Hepatocyte (in vitro differentiated cells): Measurements from ENCODE around the gene CYTH2. TPM values are rescaled to one million over a fixed set of nuclear protein-coding genes. Genes with fewer than 3 reads are reported as not detected.
A peak's percentile ranks its signal among the peaks of the same experiment; 100 is the strongest.

Experiments
- DNase-seq: peaks from one replicate; pipeline ENCODE4 v3.0.0-alpha.2; 2016; ENCODE audit warnings: low spot score
- H2AFZ ChIP-seq: fragments of 200-600 bp; sonication (generic); 2 replicates; pipeline ENCODE4 v1.6.0; 2016; ENCODE audit warnings: antibody characterized with exemption, mild to moderate bottlenecking
- H3K27ac ChIP-seq: fragments of 200-600 bp; sonication (generic); 2 replicates; pipeline ENCODE4 v1.5.1; 2016; ENCODE audit warnings: mild to moderate bottlenecking
- H3K27me3 ChIP-seq: fragments of 200-600 bp; sonication (generic); 2 replicates; pipeline ENCODE4 v1.6.1; 2016
- H3K36me3 ChIP-seq: fragments of 200-600 bp; sonication (generic); replicated peaks from 2 replicates; pipeline ENCODE4 v1.5.1; 2016; ENCODE audit warnings: low read depth; ENCODE audit not compliant: insufficient read depth
- H3K4me1 ChIP-seq: fragments of 200-600 bp; sonication (generic); 2 replicates; pipeline ENCODE4 v1.5.1; 2016; ENCODE audit warnings: mild to moderate bottlenecking, moderate library complexity; ENCODE audit not compliant: insufficient read depth
- H3K4me2 ChIP-seq: fragments of 200-600 bp; sonication (generic); 2 replicates; pipeline ENCODE4 v1.6.0; 2016
- H3K4me3 ChIP-seq: fragments of 200-600 bp; sonication (generic); 2 replicates; pipeline ENCODE4 v1.5.1; 2016; ENCODE audit warnings: mild to moderate bottlenecking
- H3K79me2 ChIP-seq: fragments of 200-600 bp; sonication (generic); 2 replicates; pipeline ENCODE4 v1.6.0; 2017; ENCODE audit warnings: mild to moderate bottlenecking
- H3K9me2 ChIP-seq: fragments of 200-600 bp; sonication (generic); replicated peaks from 2 replicates; pipeline ENCODE4 v1.6.0; 2017; ENCODE audit warnings: mild to moderate bottlenecking; ENCODE audit not compliant: insufficient read depth
- H3K9me3 ChIP-seq: fragments of 200-600 bp; sonication (generic); 2 replicates; pipeline ENCODE4 v1.5.1; 2016; ENCODE audit warnings: low read depth, mild to moderate bottlenecking
- H4K20me1 ChIP-seq: fragments of 200-600 bp; sonication (generic); 2 replicates; pipeline ENCODE4 v1.6.0; 2016; ENCODE audit warnings: mild to moderate bottlenecking; ENCODE audit not compliant: insufficient read depth, poor library complexity, severe bottlenecking
- EZH2 ChIP-seq: fragments of 200-600 bp; sonication (generic); IDR thresholded peaks from 2 replicates; pipeline ENCODE4 v1.6.1; 2016; ENCODE audit warnings: antibody characterized with exemption, mild to moderate bottlenecking, borderline replicate concordance
- EZH2phosphoT487 ChIP-seq: fragments of 200-600 bp; sonication (generic); IDR thresholded peaks from one replicate; pipeline ENCODE4 v1.6.1; 2018; ENCODE audit warnings: antibody characterized with exemption, mild to moderate bottlenecking, low read depth, moderate library complexity; ENCODE audit not compliant: unreplicated experiment, severe bottlenecking
- WGBS: methylation state at CpG from one replicate; pipeline ENCODE4 v1.1.6; 2016; ENCODE audit warnings: low lambda C conversion rate; ENCODE audit errors: missing lambda C conversion rate; 5-methylcytosine and 5-hydroxymethylcytosine counted together
- polyA plus RNA-seq: library from polyadenylated mRNA; unstranded; fragments of >200 nt; fragmentation: Nextera tagmentation; extraction: Ambion mirVana; gene quantifications from 2 replicates; pipeline ENCODE4 v1.2.1, GENCODE V29; 2016
- total RNA-seq: library from RNA; depleted of rRNA; stranded (reverse); fragments of >200 nt; gene quantifications from 2 replicates; pipeline ENCODE4 v1.2.3, GENCODE V29; 2014
- TF ChIP-seq, protein P1 (sequence below): fragments of 200-600 bp; sonication (generic); IDR thresholded peaks from 2 replicates; pipeline ENCODE4 v1.5.1; 2016; ENCODE audit warnings: antibody characterized with exemption, mild to moderate bottlenecking; ENCODE audit not compliant: poor library complexity

The CYTH2 gene
- total and polyA plus RNA-seq, 2 experiments from 2014 or later = 63.1 to 80.1 TPM

DNA sequence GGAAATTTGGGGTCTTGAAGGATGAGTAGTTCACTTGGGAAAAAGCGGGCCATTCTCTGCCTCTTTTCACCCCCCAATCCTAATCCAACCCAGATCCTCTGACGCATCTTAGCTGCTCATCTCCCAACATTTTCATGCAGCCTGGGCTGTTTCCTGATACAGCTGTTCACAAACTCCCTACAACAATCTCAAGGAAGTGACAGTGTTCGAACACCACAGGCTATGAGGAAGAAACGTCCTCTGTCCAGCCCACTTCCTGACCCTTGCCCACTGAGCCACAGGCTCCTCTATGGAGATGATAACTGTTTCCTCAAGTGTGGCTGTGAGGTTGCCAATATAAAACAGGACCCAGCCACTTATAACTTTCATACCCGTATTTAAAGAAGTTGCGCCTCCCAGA is 26.2 kb downstream of the CYTH2 start:
- H3K27ac ChIP-seq = no peak overlapping the region
- no peaks in the 10 kb centered on the region for H3K27me3 ChIP-seq
- no peak overlapping the region for H3K4me2 ChIP-seq
- DNase-seq = no peak
- no peaks in the 10 kb centered on the region for H3K9me2 ChIP-seq
- H3K79me2 ChIP-seq = peaks cover 7% of the 10 kb centered on the region
- TF ChIP-seq EZH2phosphoT487 = no peak
- no peak for TF ChIP-seq EZH2
- TF ChIP-seq, protein P1, sequence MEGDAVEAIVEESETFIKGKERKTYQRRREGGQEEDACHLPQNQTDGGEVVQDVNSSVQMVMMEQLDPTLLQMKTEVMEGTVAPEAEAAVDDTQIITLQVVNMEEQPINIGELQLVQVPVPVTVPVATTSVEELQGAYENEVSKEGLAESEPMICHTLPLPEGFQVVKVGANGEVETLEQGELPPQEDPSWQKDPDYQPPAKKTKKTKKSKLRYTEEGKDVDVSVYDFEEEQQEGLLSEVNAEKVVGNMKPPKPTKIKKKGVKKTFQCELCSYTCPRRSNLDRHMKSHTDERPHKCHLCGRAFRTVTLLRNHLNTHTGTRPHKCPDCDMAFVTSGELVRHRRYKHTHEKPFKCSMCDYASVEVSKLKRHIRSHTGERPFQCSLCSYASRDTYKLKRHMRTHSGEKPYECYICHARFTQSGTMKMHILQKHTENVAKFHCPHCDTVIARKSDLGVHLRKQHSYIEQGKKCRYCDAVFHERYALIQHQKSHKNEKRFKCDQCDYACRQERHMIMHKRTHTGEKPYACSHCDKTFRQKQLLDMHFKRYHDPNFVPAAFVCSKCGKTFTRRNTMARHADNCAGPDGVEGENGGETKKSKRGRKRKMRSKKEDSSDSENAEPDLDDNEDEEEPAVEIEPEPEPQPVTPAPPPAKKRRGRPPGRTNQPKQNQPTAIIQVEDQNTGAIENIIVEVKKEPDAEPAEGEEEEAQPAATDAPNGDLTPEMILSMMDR = no peak
- no peak overlapping the region for H2AFZ ChIP-seq
- H3K4me1 ChIP-seq = peaks cover 7% of the 10 kb centered on the region
- H3K9me3 ChIP-seq = no peaks in the 10 kb centered on the region
- H3K36me3 ChIP-seq = no peaks in the 10 kb centered on the region
- 80% methylated on average over 6 of the region's 6 CpGs for WGBS
- H4K20me1 ChIP-seq = no peaks in the 10 kb centered on the region
- H3K4me3 ChIP-seq = no peak overlapping the region

DNA sequence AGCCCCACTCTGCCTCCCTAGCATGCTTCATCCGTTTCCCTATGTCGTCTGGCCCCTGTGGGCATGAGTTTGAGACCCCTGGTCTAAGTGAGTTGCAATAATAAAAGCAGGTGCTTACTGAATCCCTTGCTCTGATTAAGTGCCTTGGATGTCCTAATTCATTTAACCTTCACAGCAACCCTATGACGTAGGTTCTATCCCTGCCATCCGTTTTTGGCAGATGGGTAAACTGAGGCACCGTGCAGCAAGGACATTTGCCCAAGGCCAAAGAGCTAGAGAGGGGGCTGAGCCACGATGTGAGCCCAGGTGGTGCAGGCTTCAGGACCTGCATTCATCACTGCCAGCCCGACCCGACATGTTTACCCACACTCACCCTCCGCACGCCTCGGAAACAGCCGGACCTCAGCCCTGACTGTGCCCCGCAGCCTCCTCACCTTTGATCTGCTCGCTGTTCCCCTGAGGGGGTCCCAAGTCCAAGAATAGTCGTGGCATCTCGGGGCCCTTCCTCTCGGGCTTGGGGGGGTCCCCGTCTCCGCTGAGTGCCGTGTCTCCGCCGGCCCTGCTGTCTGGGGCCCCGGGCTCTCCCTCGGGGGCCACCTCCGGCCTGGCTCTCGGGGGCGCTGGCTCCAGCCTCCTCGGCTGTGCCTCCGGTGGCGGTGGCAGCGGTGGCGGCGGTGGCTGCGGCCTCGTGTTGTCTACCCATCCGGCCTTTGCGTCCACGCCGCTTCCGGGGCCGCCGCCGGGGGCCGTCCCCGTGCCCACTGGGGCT is 28.0 kb downstream of the CYTH2 start:
- no peak for DNase-seq
- Histone ChIP-seq H3K4me3 (no peak overlapping the region), H3K36me3 (no peaks in the 10 kb centered on the region), H3K9me3 (no peaks in the 10 kb centered on the region), H3K4me2 (no peak overlapping the region), H3K27ac (no peak overlapping the region), H3K27me3 (no peaks in the 10 kb centered on the region), H3K79me2 (peaks cover 7% of the 10 kb centered on the region), H3K9me2 (no peaks in the 10 kb centered on the region), H4K20me1 (no peaks in the 10 kb centered on the region), H3K4me1 (no peaks in the 10 kb centered on the region), H2AFZ (no peak overlapping the region)
- 87% methylated on average over 35 of the region's 45 CpGs for WGBS
- TF ChIP-seq EZH2 = no peak

DNA sequence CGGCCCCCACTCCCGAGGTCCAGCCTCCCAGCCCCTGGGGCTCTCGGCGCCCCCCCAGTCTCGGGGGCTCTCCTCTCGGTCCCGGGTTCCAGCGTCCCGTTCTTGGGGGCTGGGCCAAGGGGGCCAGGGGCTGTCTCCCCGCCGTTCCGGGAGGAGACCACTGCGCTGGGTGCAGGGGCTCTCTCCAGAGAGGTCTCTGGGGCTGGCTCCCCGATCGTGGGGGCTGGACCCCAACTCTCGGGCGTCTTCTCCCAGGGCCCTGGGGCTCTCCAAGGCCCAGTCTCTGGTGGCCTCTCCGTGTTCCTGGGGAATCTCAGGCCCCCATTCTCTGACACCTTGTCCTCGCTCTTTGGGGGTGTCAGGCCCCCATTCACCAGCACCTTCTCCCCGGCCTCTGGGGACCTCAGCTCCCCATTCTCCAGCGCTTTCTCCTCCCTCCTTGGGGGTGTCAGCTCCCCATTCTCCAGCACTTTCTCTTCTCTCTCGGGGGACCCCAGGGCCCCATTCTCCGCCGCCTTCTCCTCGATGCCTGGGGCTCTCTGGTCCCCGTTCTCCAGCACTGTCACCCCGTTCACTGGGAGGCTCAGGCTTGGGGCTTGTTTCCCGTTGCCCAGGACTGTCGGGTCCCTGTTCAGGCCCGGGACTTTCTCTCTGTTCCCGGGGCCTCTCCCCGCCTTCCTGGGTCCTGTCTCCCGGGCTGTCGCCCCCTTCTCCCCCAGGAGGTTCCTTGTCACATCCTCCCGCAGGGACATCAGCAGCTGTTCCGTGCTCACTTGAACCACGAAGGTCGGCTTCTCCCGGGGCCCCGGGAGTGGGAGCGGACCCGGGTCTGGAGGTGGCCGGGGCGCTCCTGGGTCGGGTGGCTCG is 28.8 kb downstream of the CYTH2 start:
- H3K4me3 ChIP-seq = no peak overlapping the region
- WGBS = 94% methylated on average over 32 of the region's 46 CpGs
- peak; percentile 5 for DNase-seq
- H3K36me3 ChIP-seq = no peaks in the 10 kb centered on the region
- no peaks in the 10 kb centered on the region for H3K9me2 ChIP-seq
- H4K20me1 ChIP-seq = no peaks in the 10 kb centered on the region
- H2AFZ ChIP-seq = no peak overlapping the region
- H3K9me3 ChIP-seq = no peaks in the 10 kb centered on the region
- peaks cover 7% of the 10 kb centered on the region for H3K79me2 ChIP-seq
- peaks cover 3% of the 10 kb centered on the region for H3K4me1 ChIP-seq
- no peaks in the 10 kb centered on the region for H3K27me3 ChIP-seq
- no peak overlapping the region for H3K4me2 ChIP-seq
- H3K27ac ChIP-seq = no peak overlapping the region
- TF ChIP-seq, protein P1 = no peak
- no peak for TF ChIP-seq EZH2
- no peak for TF ChIP-seq EZH2phosphoT487
